Measurements from ENCODE around the gene BRIX1.

Gene BRIX1

GRCh38 chr5:34915139-34915855 lies at the start of gene BRIX1, which contains the start of gene RAD1:
Gene BRIX1, plus strand, starts transcription at chr5:34915711. Its CDS starts 28 bp downstream, at chr5:34915739.
Gene RAD1, minus strand, starts transcription at chr5:34915504. Its CDS starts 612 bp downstream, at chr5:34914892.
- TF ChIP-seq CTCF (IDR thresholded peaks at IDR 0.05) = no peak

GRCh38 chr5:34866989-34867471 lies 48.5 kb upstream of the BRIX1 start:
- no peak for TF ChIP-seq CTCF (IDR thresholded peaks at IDR 0.05)

GRCh38 chr5:34867660-34868059 lies 47.9 kb upstream of the BRIX1 start:
- TF ChIP-seq CTCF (IDR thresholded peaks at IDR 0.05) = no peak

- no peak for TF ChIP-seq CTCF (IDR thresholded peaks at IDR 0.05)
Observed at GRCh38 chr5:34868791-34869190, 46.7 kb upstream of the BRIX1 start.

GRCh38 chr5:34869256-34869655 lies 46.3 kb upstream of the BRIX1 start:
- TF ChIP-seq CTCF (IDR thresholded peaks at IDR 0.05) = no peak

- no peak for TF ChIP-seq CTCF (IDR thresholded peaks at IDR 0.05)
Observed at GRCh38 chr5:34870382-34870781, 45.1 kb upstream of the BRIX1 start.

GRCh38 chr5:34876275-34876674 lies 39.2 kb upstream of the BRIX1 start:
- no peak for TF ChIP-seq CTCF (IDR thresholded peaks at IDR 0.05)
